ENCODE data around the gene CEPT1. TPM values are rescaled to one million over a fixed set of nuclear protein-coding genes. Genes with fewer than 3 reads are reported as not detected.

CEPT1 gene
- total RNA-seq, 1 experiment from 2014 or later, result 39.4 TPM

GRCh38 chr1:111193712-111194480, 53.9 kb downstream of the CEPT1 start:
- Histone ChIP-seq H3K36me3 (no peaks in the 10 kb centered on the region), H3K9me3 (replicated peaks) (no peaks in the 10 kb centered on the region), H3K4me3 (no peak overlapping the region), H3K27me3 (no peaks in the 10 kb centered on the region; the same call in 1 of the 2 replicates), H3K27ac (no peak overlapping the region), H3K4me1 (no peaks in the 10 kb centered on the region)
- no peak for DNase-seq

DNA sequence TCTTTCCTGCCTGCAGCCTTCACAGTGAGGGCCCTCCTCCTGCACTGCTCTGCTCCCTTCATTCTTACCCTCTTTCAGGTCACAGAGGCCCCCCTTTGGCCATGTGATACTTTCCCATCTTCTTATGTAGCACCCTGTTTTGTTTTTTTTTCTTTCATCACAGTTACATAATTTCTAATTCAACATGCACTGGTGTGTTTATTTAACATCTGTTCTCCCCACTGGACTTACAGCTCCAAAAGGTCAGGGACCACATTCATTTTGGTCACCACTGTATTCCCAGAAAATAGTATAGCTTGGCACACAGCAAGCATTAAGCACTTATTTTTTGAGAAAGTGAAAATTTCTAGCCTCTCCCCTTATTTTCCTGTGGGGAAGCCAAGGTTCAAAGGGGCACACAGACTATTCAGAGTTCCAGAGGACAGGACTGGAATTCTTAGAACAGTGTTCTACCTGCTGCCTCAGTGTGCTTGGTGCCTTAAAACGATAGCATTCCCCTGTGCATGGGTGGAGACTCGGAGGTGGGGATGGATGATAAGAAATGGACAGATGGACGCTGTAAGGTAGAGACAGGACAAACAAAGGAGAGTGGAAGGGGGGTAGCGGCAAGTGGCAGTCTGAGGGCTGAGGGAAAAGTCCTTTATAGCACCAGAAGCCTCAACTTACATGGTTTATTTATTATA, 55.1 kb downstream of the CEPT1 start:
- Histone ChIP-seq H3K36me3 (no peaks in the 10 kb centered on the region), H3K4me1 (no peaks in the 10 kb centered on the region), H3K9me3 (replicated peaks) (no peaks in the 10 kb centered on the region), H3K4me3 (no peak overlapping the region), H3K27me3 (no peaks in the 10 kb centered on the region; the same call in 1 of the 2 replicates), H3K27ac (no peak overlapping the region)
- DNase-seq, result no peak

GRCh38 chr1:111196213-111196612, 56.2 kb downstream of the CEPT1 start:
- no peaks in the 10 kb centered on the region for H3K36me3 ChIP-seq
- no peak for DNase-seq

DNA sequence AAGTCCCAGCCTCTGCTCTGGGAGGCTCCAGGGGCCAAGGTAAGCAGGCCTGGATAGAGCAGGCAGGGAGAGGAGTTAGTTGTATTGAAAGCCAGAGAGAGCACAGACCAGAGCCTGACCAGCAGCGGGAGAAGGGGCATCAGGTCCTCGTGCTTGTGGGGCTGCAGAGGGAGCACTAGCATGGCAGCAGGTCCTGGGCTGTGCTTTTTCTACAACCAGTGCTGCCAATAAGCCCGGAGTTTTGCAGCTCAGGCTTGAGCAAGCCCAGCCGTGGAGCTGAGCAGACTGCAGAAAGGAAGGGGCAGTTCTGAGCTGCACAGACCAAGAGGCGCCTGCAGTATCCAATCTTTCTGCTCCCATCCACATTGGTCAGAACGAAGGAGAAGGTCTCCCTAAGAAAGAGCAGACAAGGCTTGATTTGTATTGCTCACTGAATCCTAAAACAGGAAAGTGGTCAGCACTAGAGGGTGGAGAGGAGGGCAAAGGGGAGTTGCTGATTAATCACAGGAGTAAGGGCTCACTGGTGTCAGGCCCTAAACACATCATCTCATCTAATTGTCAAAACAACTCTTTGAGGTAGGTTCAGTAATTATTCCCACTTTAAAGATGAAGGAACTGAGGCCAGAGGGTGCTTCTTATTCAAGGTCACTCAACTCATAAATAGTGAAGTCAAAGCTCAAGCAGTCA, 57.7 kb downstream of the CEPT1 start:
- no peak overlapping the region for H3K27ac ChIP-seq
- no peaks in the 10 kb centered on the region for H3K9me3 ChIP-seq (replicated peaks)
- H3K36me3 ChIP-seq, result no peaks in the 10 kb centered on the region
- H3K4me3 ChIP-seq, result no peak overlapping the region
- DNase-seq, result peak; percentile 14 to 26
- H3K4me1 ChIP-seq, result peaks cover 4% of the 10 kb centered on the region; the same call in 1 of the 2 replicates
- H3K27me3 ChIP-seq, result no peaks in the 10 kb centered on the region; the same call in 1 of the 2 replicates

More at GRCh38 chr1:111196213-111196612, 56.2 kb downstream of the CEPT1 start:
- H3K4me3 ChIP-seq, result no peak overlapping the region
- no peaks in the 10 kb centered on the region for H3K4me1 ChIP-seq
- H3K27ac ChIP-seq, result no peak overlapping the region
- H3K9me3 ChIP-seq (replicated peaks), result no peaks in the 10 kb centered on the region
- no peaks in the 10 kb centered on the region; the same call in 1 of the 2 replicates for H3K27me3 ChIP-seq

DNA sequence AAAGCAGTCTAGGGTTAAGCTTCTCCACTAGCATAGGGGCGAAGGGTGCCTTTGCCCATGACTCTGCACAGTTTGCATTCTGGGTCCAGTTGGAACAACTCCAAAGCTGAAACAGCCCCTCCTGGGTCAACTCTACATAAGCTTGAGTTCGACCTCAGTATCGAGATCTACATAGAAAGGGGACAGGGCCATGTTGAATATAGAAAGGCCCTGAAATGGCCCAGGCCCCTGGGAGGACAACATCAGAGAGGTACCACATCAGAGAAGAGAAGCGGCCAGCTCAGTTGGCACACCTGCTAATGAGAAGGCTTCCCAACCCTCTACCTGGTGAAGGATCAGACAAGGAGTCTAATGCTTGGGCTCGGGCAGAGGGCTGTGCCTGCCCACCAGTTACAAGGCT, 58.8 kb downstream of the CEPT1 start:
- peaks cover 4% of the 10 kb centered on the region; the same call in 1 of the 2 replicates for H3K4me1 ChIP-seq
- no peaks in the 10 kb centered on the region; the same call in 1 of the 2 replicates for H3K27me3 ChIP-seq
- no peaks in the 10 kb centered on the region for H3K9me3 ChIP-seq (replicated peaks)
- no peak for DNase-seq
- no peaks in the 10 kb centered on the region for H3K36me3 ChIP-seq
- no peak overlapping the region for H3K4me3 ChIP-seq
- H3K27ac ChIP-seq, result no peak overlapping the region

GRCh38 chr1:111199329-111199728, 59.3 kb downstream of the CEPT1 start:
- no peak overlapping the region for H3K27ac ChIP-seq
- no peaks in the 10 kb centered on the region for H3K36me3 ChIP-seq
- no peaks in the 10 kb centered on the region; the same call in 1 of the 2 replicates for H3K27me3 ChIP-seq
- H3K4me3 ChIP-seq, result no peak overlapping the region
- H3K9me3 ChIP-seq (replicated peaks), result no peaks in the 10 kb centered on the region
- no peak for DNase-seq
- H3K4me1 ChIP-seq, result peaks cover 4% of the 10 kb centered on the region; the same call in 1 of the 2 replicates

GRCh38 chr1:111199881-111200801, 60.1 kb downstream of the CEPT1 start, which contains the start of gene DENND2D:
Gene DENND2D, minus strand, starts transcription at chr1:111200646. Its CDS starts 187 bp downstream, at chr1:111200459.
- no peaks in the 10 kb centered on the region for H3K36me3 ChIP-seq
- no peak for DNase-seq
- H3K27me3 ChIP-seq, result no peaks in the 10 kb centered on the region; the same call in 1 of the 2 replicates
- peaks cover 4% of the 10 kb centered on the region; the same call in 1 of the 2 replicates for H3K4me1 ChIP-seq
- H3K9me3 ChIP-seq (replicated peaks), result no peaks in the 10 kb centered on the region
- H3K4me3 ChIP-seq, result no peak within 1 kb of the TSS
- no peak within 1 kb of the TSS for H3K27ac ChIP-seq

- Histone ChIP-seq H3K27ac (no peak overlapping the region), H3K36me3 (no peaks in the 10 kb centered on the region), H3K9me3 (replicated peaks) (no peaks in the 10 kb centered on the region), H3K4me3 (no peak overlapping the region), H3K4me1 (peaks cover 4% of the 10 kb centered on the region; the same call in 1 of the 2 replicates), H3K27me3 (no peaks in the 10 kb centered on the region; the same call in 1 of the 2 replicates)
- no peak for DNase-seq
Measured at GRCh38 chr1:111200802-111201161, 60.8 kb downstream of the CEPT1 start.

- peaks cover 4% of the 10 kb centered on the region; the same call in 1 of the 2 replicates for H3K4me1 ChIP-seq
- no peaks in the 10 kb centered on the region; the same call in 1 of the 2 replicates for H3K27me3 ChIP-seq
- no peak overlapping the region for H3K4me3 ChIP-seq
- no peak overlapping the region for H3K27ac ChIP-seq
- DNase-seq, result peak in 1 of 2 experiments; percentile 32
- H3K9me3 ChIP-seq (replicated peaks), result no peaks in the 10 kb centered on the region
- H3K36me3 ChIP-seq, result no peaks in the 10 kb centered on the region
Measured at GRCh38 chr1:111201275-111202090, 61.5 kb downstream of the CEPT1 start.

GRCh38 chr1:111202366-111202706, 62.3 kb downstream of the CEPT1 start:
- Histone ChIP-seq H3K4me1 (peaks cover 4% of the 10 kb centered on the region; the same call in 1 of the 2 replicates), H3K9me3 (replicated peaks) (no peaks in the 10 kb centered on the region), H3K4me3 (no peak overlapping the region)

DNA sequence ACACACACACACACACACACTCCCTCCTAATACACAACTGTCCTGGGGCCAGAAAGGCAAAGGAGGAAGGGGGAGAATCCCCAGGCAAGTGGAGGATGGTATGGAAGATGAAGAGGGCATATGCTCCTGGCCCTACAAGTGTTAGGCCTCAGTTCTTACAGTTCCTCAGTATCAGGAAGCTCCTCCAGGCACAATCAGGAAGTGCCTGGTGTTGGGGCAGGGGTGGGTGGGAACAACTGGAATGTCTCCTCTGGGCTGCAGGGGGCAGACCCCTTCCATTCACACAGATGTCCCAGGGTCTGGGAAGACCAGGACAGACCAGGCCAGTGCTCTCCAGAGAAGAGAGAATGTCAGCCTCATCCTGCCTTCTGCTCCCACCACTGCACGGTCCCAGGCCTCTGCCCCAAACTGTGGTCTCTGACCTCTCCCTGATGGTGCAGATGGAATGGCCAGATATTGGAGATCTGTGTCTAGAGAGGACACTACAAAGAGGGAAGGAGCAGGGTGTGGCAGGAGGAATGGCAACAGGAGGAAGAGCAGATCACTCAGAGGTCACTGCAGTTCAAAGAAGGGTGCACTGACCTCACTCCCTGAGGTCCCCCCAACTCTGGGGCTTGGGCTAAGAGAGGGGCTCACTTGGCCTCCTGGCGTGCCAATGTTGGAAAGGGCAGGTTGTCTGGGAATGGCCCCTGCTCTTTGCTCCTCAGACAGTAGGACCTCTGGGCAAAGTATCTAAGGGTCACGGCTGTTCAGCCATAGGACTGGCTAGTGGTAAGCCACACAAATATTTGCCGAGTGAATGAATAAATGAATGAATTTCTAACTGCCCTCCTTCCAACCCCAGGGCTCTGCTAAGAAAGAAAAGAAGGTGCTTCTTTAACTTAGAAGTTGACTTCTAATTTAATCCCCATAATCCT, 62.9 kb downstream of the CEPT1 start:
- DNase-seq, result no peak
- peaks cover 4% of the 10 kb centered on the region; the same call in 1 of the 2 replicates for H3K4me1 ChIP-seq
- no peaks in the 10 kb centered on the region for H3K27me3 ChIP-seq
- no peaks in the 10 kb centered on the region for H3K9me3 ChIP-seq (replicated peaks)
- no peaks in the 10 kb centered on the region for H3K36me3 ChIP-seq
- no peak overlapping the region for H3K4me3 ChIP-seq
- no peak overlapping the region for H3K27ac ChIP-seq

More at GRCh38 chr1:111202366-111202706, 62.3 kb downstream of the CEPT1 start:
- Histone ChIP-seq H3K27me3 (no peaks in the 10 kb centered on the region), H3K27ac (no peak overlapping the region), H3K36me3 (no peaks in the 10 kb centered on the region)
- DNase-seq, result no peak

- Histone ChIP-seq H3K27me3 (no peaks in the 10 kb centered on the region), H3K4me1 (peaks cover 4% of the 10 kb centered on the region; the same call in 1 of the 2 replicates), H3K9me3 (replicated peaks) (no peaks in the 10 kb centered on the region), H3K27ac (no peak overlapping the region), H3K36me3 (no peaks in the 10 kb centered on the region), H3K4me3 (no peak overlapping the region)
- DNase-seq, result no peak
Measured at GRCh38 chr1:111203681-111204200, 63.7 kb downstream of the CEPT1 start.

All from SJCRH30 (cell line).